Camera-type eye (tissue), 1 donor: ENCODE measurements around the gene NDUFA7. TPM values are rescaled to one million over a fixed set of nuclear protein-coding genes. Genes with fewer than 3 reads are reported as not detected.

Source experiments
- total RNA-seq: library from RNA; depleted of rRNA; stranded (reverse); fragments of >200 nt; gene quantifications from one replicate; pipeline ENCODE4 v1.2.3, GENCODE V29; 2014

The NDUFA7 gene
- 11.7 TPM for total RNA-seq

GRCh38 chr19:8321067-8321985 lies at the start of gene NDUFA7, which contains the start of gene RPS28:
NDUFA7 (minus strand) TSS chr19:8321375; CDS start chr19:8321358, 17 bp downstream.
RPS28 (plus strand) TSS chr19:8321496; CDS start chr19:8321531, 35 bp downstream.

GRCh38 chr19:8363803-8364771 lies 42.9 kb upstream of the NDUFA7 start, which contains the start of gene ANGPTL4:
ANGPTL4 (plus strand) TSS chr19:8364155; CDS start chr19:8364322, 167 bp downstream.

GRCh38 chr19:8342684-8343482 lies 21.7 kb upstream of the NDUFA7 start, which contains the start of gene KANK3:
KANK3 (minus strand) TSS chr19:8343262; CDS start chr19:8337828, 5,434 bp downstream.

GRCh38 chr19:8307965-8308866 lies 13.0 kb downstream of the NDUFA7 start, which contains the start of gene CD320:
CD320 (minus strand) TSS chr19:8308358; CDS start chr19:8308290, 68 bp downstream.

Other genes starting within 250 kb of the NDUFA7 start
- 9.1 TPM for gene FBN3, start 171.8 kb downstream of the NDUFA7 start, total RNA-seq
- gene CERS4, start 112.0 kb downstream of the NDUFA7 start, total RNA-seq, result 76.6 TPM
- 34.3 TPM for gene CD320, start 13.0 kb downstream of the NDUFA7 start, total RNA-seq
- gene RPS28, start 121 bp upstream of the NDUFA7 start, total RNA-seq, result 165 TPM
- 10.6 TPM for gene KANK3, start 21.9 kb upstream of the NDUFA7 start, total RNA-seq
- 2.4 TPM for gene ANGPTL4, start 42.8 kb upstream of the NDUFA7 start, total RNA-seq
- gene RAB11B, start 69.0 kb upstream of the NDUFA7 start, total RNA-seq, result 112 TPM
- gene MARCHF2, start 91.9 kb upstream of the NDUFA7 start, total RNA-seq, result 47.7 TPM
- 130 TPM for gene HNRNPM, start 123.6 kb upstream of the NDUFA7 start, total RNA-seq
- gene PRAM1, start 181.3 kb upstream of the NDUFA7 start, total RNA-seq, result 0.66 TPM
- 19.9 TPM for gene ZNF414, start 192.8 kb upstream of the NDUFA7 start, total RNA-seq